ENCODE measurements around the gene SVEP1. TPM values are rescaled to one million over a fixed set of nuclear protein-coding genes. Genes with fewer than 3 reads are reported as not detected.

SVEP1 gene
- total RNA-seq, 2 experiments from 2014 or later = not detected

GRCh38 chr9:110338143-110338542, 241.4 kb downstream of the SVEP1 start:
- H3K27ac Mint-ChIP-seq = no peak overlapping the region
- H3K27me3 Mint-ChIP-seq (ENCODE audit: low read depth) = no peaks in the 10 kb centered on the region
- CTCF ChIA-PET = interaction anchor here (1.1 kb wide), 1 partner anchor 9 kb away, joined by 3 read pairs; no protein-coding TSS in a partner anchor
- no peak for ATAC-seq
- no peaks in the 10 kb centered on the region for H3K4me1 Mint-ChIP-seq (ENCODE audit: low read depth)
- peaks cover 3% of the 10 kb centered on the region for H3K9me3 Mint-ChIP-seq (ENCODE audit: insufficient read depth)
- POLR2A ChIA-PET = no interaction called here
- H3K4me3 Mint-ChIP-seq = no peak overlapping the region
- DNase-seq = no peak
- no peaks in the 10 kb centered on the region for H3K36me3 Mint-ChIP-seq (ENCODE audit: low read depth)

- DNase-seq (no peak), ATAC-seq (no peak)
- peaks cover 3% of the 10 kb centered on the region for H3K9me3 Mint-ChIP-seq (ENCODE audit: insufficient read depth)
- H3K4me1 Mint-ChIP-seq (ENCODE audit: low read depth) = no peaks in the 10 kb centered on the region
- no peak within 1 kb of the TSS for H3K4me3 Mint-ChIP-seq
- ChIA-PET CTCF (interaction anchor here (1.1 kb wide), 1 partner anchor 8 kb away, joined by 3 read pairs; no protein-coding TSS in a partner anchor), POLR2A (no interaction called here)
- H3K27ac Mint-ChIP-seq = no peak within 1 kb of the TSS
- H3K36me3 Mint-ChIP-seq (ENCODE audit: low read depth) = no peaks in the 10 kb centered on the region
- peaks cover 3% of the 10 kb centered on the region for H3K27me3 Mint-ChIP-seq (ENCODE audit: low read depth)
Observed at GRCh38 chr9:110337727-110338126, 241.8 kb downstream of the SVEP1 start, which contains the start of gene TXNDC8. TXNDC8 (minus strand) TSS chr9:110337863.

GRCh38 chr9:110336363-110336762, 243.2 kb downstream of the SVEP1 start:
- DNase-seq (no peak), ATAC-seq (no peak)
- H3K36me3 Mint-ChIP-seq (ENCODE audit: low read depth) = no peaks in the 10 kb centered on the region
- H3K9me3 Mint-ChIP-seq (ENCODE audit: insufficient read depth) = peaks cover 3% of the 10 kb centered on the region
- H3K4me1 Mint-ChIP-seq (ENCODE audit: low read depth) = no peaks in the 10 kb centered on the region
- POLR2A ChIA-PET = no interaction called here
- CTCF ChIA-PET = interaction anchor here (0.6 kb wide), 1 partner anchor 15 kb away, joined by 4 read pairs; no protein-coding TSS in a partner anchor
- no peak overlapping the region for H3K4me3 Mint-ChIP-seq
- peaks cover 3% of the 10 kb centered on the region for H3K27me3 Mint-ChIP-seq (ENCODE audit: low read depth)
- H3K27ac Mint-ChIP-seq = no peak overlapping the region

- ATAC-seq = no peak
Observed at GRCh38 chr9:110334871-110335270, 244.7 kb downstream of the SVEP1 start.

GRCh38 chr9:110334183-110334582, 245.4 kb downstream of the SVEP1 start:
- H3K9me3 Mint-ChIP-seq (ENCODE audit: insufficient read depth) = no peaks in the 10 kb centered on the region
- peaks cover 12% of the 10 kb centered on the region for H3K4me1 Mint-ChIP-seq (ENCODE audit: low read depth)
- ATAC-seq = no peak
- H3K27me3 Mint-ChIP-seq (ENCODE audit: low read depth) = peaks cover 3% of the 10 kb centered on the region
- H3K27ac Mint-ChIP-seq = no peak overlapping the region
- POLR2A ChIA-PET = no interaction called here
- no peak for DNase-seq
- CTCF ChIA-PET = no interaction called here
- H3K4me3 Mint-ChIP-seq = no peak overlapping the region
- no peaks in the 10 kb centered on the region for H3K36me3 Mint-ChIP-seq (ENCODE audit: low read depth)

More at GRCh38 chr9:110334871-110335270, 244.7 kb downstream of the SVEP1 start:
- no peak overlapping the region for H3K4me3 Mint-ChIP-seq
- POLR2A ChIA-PET = no interaction called here
- CTCF ChIA-PET = no interaction called here
- H3K27ac Mint-ChIP-seq = no peak overlapping the region
- H3K9me3 Mint-ChIP-seq (ENCODE audit: insufficient read depth) = no peaks in the 10 kb centered on the region
- H3K36me3 Mint-ChIP-seq (ENCODE audit: low read depth) = no peaks in the 10 kb centered on the region
- peaks cover 8% of the 10 kb centered on the region for H3K4me1 Mint-ChIP-seq (ENCODE audit: low read depth)
- no peak for DNase-seq
- peaks cover 3% of the 10 kb centered on the region for H3K27me3 Mint-ChIP-seq (ENCODE audit: low read depth)

GRCh38 chr9:110332766-110333165, 246.8 kb downstream of the SVEP1 start:
- no peaks in the 10 kb centered on the region for H3K9me3 Mint-ChIP-seq (ENCODE audit: insufficient read depth)
- DNase-seq (no peak), ATAC-seq (no peak)
- peaks cover 3% of the 10 kb centered on the region for H3K27me3 Mint-ChIP-seq (ENCODE audit: low read depth)
- POLR2A ChIA-PET = no interaction called here
- CTCF ChIA-PET = no interaction called here
- H3K4me1 Mint-ChIP-seq (ENCODE audit: low read depth) = peaks cover 12% of the 10 kb centered on the region
- H3K4me3 Mint-ChIP-seq = no peak overlapping the region
- no peaks in the 10 kb centered on the region for H3K36me3 Mint-ChIP-seq (ENCODE audit: low read depth)
- no peak overlapping the region for H3K27ac Mint-ChIP-seq

- DNase-seq (no peak), ATAC-seq (no peak)
- Mint-ChIP-seq H3K4me3 (no peak overlapping the region), H3K27me3 (ENCODE audit: low read depth) (peaks cover 3% of the 10 kb centered on the region), H3K9me3 (ENCODE audit: insufficient read depth) (no peaks in the 10 kb centered on the region), H3K4me1 (ENCODE audit: low read depth) (peaks cover 12% of the 10 kb centered on the region), H3K27ac (no peak overlapping the region), H3K36me3 (ENCODE audit: low read depth) (no peaks in the 10 kb centered on the region)
- POLR2A ChIA-PET = no interaction called here
- CTCF ChIA-PET = interaction anchor here (0.6 kb wide), 1 partner anchor 68 kb away, joined by 3 read pairs; no protein-coding TSS in a partner anchor
Observed at GRCh38 chr9:110330484-110331105, 248.9 kb downstream of the SVEP1 start.

GRCh38 chr9:110329639-110330230, 249.8 kb downstream of the SVEP1 start:
- ATAC-seq (no peak), DNase-seq (no peak)
- CTCF ChIA-PET = interaction anchor here (0.6 to 1.0 kb wide), 2 partner anchors 8 to 67 kb away, joined by 3 read pairs; partner anchors contain the start of gene TXNDC8
- H3K4me3 Mint-ChIP-seq = no peak overlapping the region
- POLR2A ChIA-PET = no interaction called here
- no peaks in the 10 kb centered on the region for H3K9me3 Mint-ChIP-seq (ENCODE audit: insufficient read depth)
- H3K4me1 Mint-ChIP-seq (ENCODE audit: low read depth) = peaks cover 12% of the 10 kb centered on the region
- H3K27me3 Mint-ChIP-seq (ENCODE audit: low read depth) = peaks cover 3% of the 10 kb centered on the region
- no peaks in the 10 kb centered on the region for H3K36me3 Mint-ChIP-seq (ENCODE audit: low read depth)
- no peak overlapping the region for H3K27ac Mint-ChIP-seq

GRCh38 chr9:110328763-110329162, 250.8 kb downstream of the SVEP1 start:
- DNase-seq (no peak), ATAC-seq (no peak)
- no peak overlapping the region for H3K27ac Mint-ChIP-seq
- H3K9me3 Mint-ChIP-seq (ENCODE audit: insufficient read depth) = no peaks in the 10 kb centered on the region
- POLR2A ChIA-PET = no interaction called here
- peaks cover 12% of the 10 kb centered on the region for H3K4me1 Mint-ChIP-seq (ENCODE audit: low read depth)
- CTCF ChIA-PET = interaction anchor here (1.0 kb wide), 1 partner anchor 9 kb away, joined by 3 read pairs; the partner anchor contains the start of gene TXNDC8
- no peaks in the 10 kb centered on the region for H3K36me3 Mint-ChIP-seq (ENCODE audit: low read depth)
- peaks cover 3% of the 10 kb centered on the region for H3K27me3 Mint-ChIP-seq (ENCODE audit: low read depth)
- H3K4me3 Mint-ChIP-seq = no peak overlapping the region

- Mint-ChIP-seq H3K4me1 (ENCODE audit: low read depth) (peaks cover 12% of the 10 kb centered on the region), H3K36me3 (ENCODE audit: low read depth) (no peaks in the 10 kb centered on the region), H3K4me3 (no peak overlapping the region), H3K27ac (no peak overlapping the region), H3K27me3 (ENCODE audit: low read depth) (peaks cover 2% of the 10 kb centered on the region), H3K9me3 (ENCODE audit: insufficient read depth) (no peaks in the 10 kb centered on the region)
- POLR2A ChIA-PET = no interaction called here
- DNase-seq (no peak), ATAC-seq (no peak)
- CTCF ChIA-PET = no interaction called here
Observed at GRCh38 chr9:110327716-110328115, 251.8 kb downstream of the SVEP1 start.

GRCh38 chr9:110323818-110324217, 255.7 kb downstream of the SVEP1 start:
- Mint-ChIP-seq H3K36me3 (ENCODE audit: low read depth) (no peaks in the 10 kb centered on the region), H3K27ac (no peak overlapping the region), H3K4me1 (ENCODE audit: low read depth) (no peaks in the 10 kb centered on the region), H3K9me3 (ENCODE audit: insufficient read depth) (no peaks in the 10 kb centered on the region), H3K27me3 (ENCODE audit: low read depth) (peaks cover 2% of the 10 kb centered on the region), H3K4me3 (no peak overlapping the region)
- ATAC-seq (no peak), DNase-seq (no peak)
- ChIA-PET POLR2A (no interaction called here), CTCF (no interaction called here)

GRCh38 chr9:110320651-110321445, 258.7 kb downstream of the SVEP1 start:
- ATAC-seq (no peak), DNase-seq (no peak)
- POLR2A ChIA-PET = no interaction called here
- H3K27me3 Mint-ChIP-seq (ENCODE audit: low read depth) = peaks cover 2% of the 10 kb centered on the region
- H3K4me3 Mint-ChIP-seq = no peak overlapping the region
- CTCF ChIA-PET = interaction anchor here (1.5 kb wide), 1 partner anchor 15 kb away, joined by 3 read pairs; no protein-coding TSS in a partner anchor
- H3K27ac Mint-ChIP-seq = no peak overlapping the region
- peaks cover 4% of the 10 kb centered on the region for H3K4me1 Mint-ChIP-seq (ENCODE audit: low read depth)
- H3K36me3 Mint-ChIP-seq (ENCODE audit: low read depth) = no peaks in the 10 kb centered on the region
- no peaks in the 10 kb centered on the region for H3K9me3 Mint-ChIP-seq (ENCODE audit: insufficient read depth)

Measured in activated CD8-positive, alpha-beta T cell treated with anti-CD3 and anti-CD28 coated beads, Interleukin-2, amount 10 ng/mL, durations not matched to agents 7 days and 5 days (primary cell).